T-helper 22 cell (primary cell): Measurements from ENCODE around the gene ENO3.
A peak's percentile ranks its signal among the peaks of the same experiment; 100 is the strongest.

ENCODE experiments used
- DNase-seq: peaks from one replicate; pipeline ENCODE4 v3.0.0-alpha.2; 2020; ENCODE audit warnings: low read depth

ENO3 gene

GRCh38 chr17:4937553-4937952 lies 13.4 kb upstream of the ENO3 start:
- DNase-seq: no peak

GRCh38 chr17:4938069-4938491 lies 12.8 kb upstream of the ENO3 start:
- no peak for DNase-seq

- DNase-seq: no peak
Measured at GRCh38 chr17:4938688-4939545, 12.0 kb upstream of the ENO3 start.

- no peak for DNase-seq
Measured at GRCh38 chr17:4939546-4939795, 11.4 kb upstream of the ENO3 start.

- peak; percentile 96 for DNase-seq
Measured at GRCh38 chr17:4939796-4940554, 10.9 kb upstream of the ENO3 start, which contains the start of the genes RNF167 and SLC25A11. Gene RNF167 (plus strand): TSS chr17:4940268. CDS start chr17:4940910, 642 bp downstream. Gene SLC25A11 (minus strand): TSS chr17:4940046. CDS start chr17:4939910, 136 bp downstream.

GRCh38 chr17:4940555-4941318 lies 10.2 kb upstream of the ENO3 start:
- DNase-seq: peak; percentile 32

GRCh38 chr17:4941319-4941610 lies 9.7 kb upstream of the ENO3 start:
- no peak for DNase-seq

- no peak for DNase-seq
Measured at GRCh38 chr17:4942760-4943508, 8.0 kb upstream of the ENO3 start.

GRCh38 chr17:4944163-4944553 lies 6.8 kb upstream of the ENO3 start:
- peak; percentile 42 for DNase-seq

GRCh38 chr17:4944554-4945175 lies 6.3 kb upstream of the ENO3 start:
- DNase-seq: no peak

- peak; percentile 72 for DNase-seq
Measured at GRCh38 chr17:4945176-4945943, 5.6 kb upstream of the ENO3 start.

- no peak for DNase-seq
Measured at GRCh38 chr17:4945944-4946280, 5.0 kb upstream of the ENO3 start.

GRCh38 chr17:4946312-4946976 lies 4.5 kb upstream of the ENO3 start:
- DNase-seq: no peak

- no peak for DNase-seq
Measured at GRCh38 chr17:4947010-4947410, 3.9 kb upstream of the ENO3 start.

- DNase-seq: peak; percentile 47
Measured at GRCh38 chr17:4947411-4948165, 3.3 kb upstream of the ENO3 start.

GRCh38 chr17:4948166-4948930 lies 2.6 kb upstream of the ENO3 start, which contains the start of gene PFN1:
Gene PFN1 (minus strand): TSS chr17:4948530. CDS start chr17:4948394, 136 bp downstream.
- peak; percentile 83 for DNase-seq

GRCh38 chr17:4948931-4949320 lies 2.0 kb upstream of the ENO3 start:
- DNase-seq: peak; percentile 56

- DNase-seq: peak; percentile 68
Measured at GRCh38 chr17:4949321-4950074, 1.4 kb upstream of the ENO3 start.
